A549 (cell line): ENCODE results near the gene SLC20A1. TPM values are rescaled to one million over a fixed set of nuclear protein-coding genes. Genes with fewer than 3 reads are reported as not detected.

Source experiments
- ATAC-seq, 2 experiments: fragments of 200-7000 bp in 1 of 2; fragments of >200 bp in 1 of 2; cut with Nextera tagmentation in 1 of 2; cut with Tn5 transposase in 1 of 2; 3 replicates each; pipeline versions ENCODE4 v1.8.0 to v1.9.1; 2018 to 2020; ENCODE audit warnings: mild to moderate bottlenecking in 1 of 2, moderate library complexity in 1 of 2
- CTCF ChIA-PET: fragments of 300-600 bp; sonication (Branson Sonifier 250); formaldehyde crosslinking; extraction: SDS; loops from one replicate; lab custom pipeline; 2021; ENCODE audit warnings: antibody characterized with exemption, inconsistent platforms; lab: Yijun Ruan, JAX
- POLR2A ChIA-PET: fragments of 350-600 bp; formaldehyde crosslinking; extraction: SDS; loops from one replicate; lab custom pipeline; 2021; ENCODE audit warnings: antibody characterized with exemption, inconsistent platforms; lab: Yijun Ruan, JAX
- DNase-seq, 2 experiments: peaks; one replicate each; pipeline versions ENCODE4 v3.0.0 to v3.0.0-alpha.2; 2011 to 2016; ENCODE audit warnings: low read depth in 1 of 2, low spot score in 1 of 2
- FAIRE-seq: peaks from 2 replicates; lab custom pipeline; 2011; peaks lifted over from hg19 to GRCh38; lab: Jason Lieb, UNC
- H3K27ac ChIP-seq, 2 experiments: fragments of >200 bp; sonication (Bioruptor Twin); formaldehyde crosslinking; 3 replicates each; pipeline ENCODE4 v1.5.1; 2016 to 2017
- H3K4me1 ChIP-seq: fragments of >200 bp; sonication (Bioruptor Twin); formaldehyde crosslinking; 3 replicates; pipeline ENCODE4 v1.6.1; 2016
- H3K4me2 ChIP-seq: fragments of >200 bp; sonication (Bioruptor Twin); formaldehyde crosslinking; 3 replicates; pipeline ENCODE4 v1.6.1; 2016
- H3K4me3 ChIP-seq: fragments of >200 bp; sonication (Bioruptor Twin); formaldehyde crosslinking; 3 replicates; pipeline ENCODE4 v1.5.1; 2016
- H3K9me3 ChIP-seq: fragments of >200 bp; sonication (Bioruptor Twin); formaldehyde crosslinking; 3 replicates; pipeline ENCODE4 v1.6.1; 2016
- CBX2 ChIP-seq: fragments of 200-600 bp; sonication (generic); IDR thresholded peaks from 2 replicates; pipeline ENCODE4 v1.6.1; 2016; ENCODE audit warnings: low read depth, mild to moderate bottlenecking, borderline replicate concordance
- CBX8 ChIP-seq: fragments of 200-600 bp; sonication (generic); IDR thresholded peaks from 2 replicates; pipeline ENCODE4 v1.6.1; 2016
- CEBPB ChIP-seq, 2 experiments: fragments of >200 bp in 1 of 2; sonication (Bioruptor Twin) in 1 of 2; formaldehyde crosslinking in 1 of 2; IDR thresholded peaks; 2 replicates each; pipeline ENCODE4 v1.6.1; 2012 to 2016
- EHF ChIP-seq: fragments of 250-450 bp; sonication (Bioruptor Pico); IDR thresholded peaks from 2 replicates; pipeline ENCODE4 v1.5.0; 2020; ENCODE audit warnings: mild to moderate bottlenecking
- EHMT2 ChIP-seq: fragments of 200-600 bp; sonication (generic); IDR thresholded peaks from 2 replicates; pipeline ENCODE4 v1.6.1; 2016; ENCODE audit warnings: antibody characterized with exemption, low read depth, mild to moderate bottlenecking, moderate library complexity
- ESRRA ChIP-seq: fragments of 150-350 bp; IDR thresholded peaks from 2 replicates; pipeline ENCODE4 v1.6.1; 2014; ENCODE audit warnings: mild to moderate bottlenecking, low read length, borderline replicate concordance
- FOSL2 ChIP-seq, 2 experiments: fragments of 450-650 bp in 1 of 2; fragments of >200 bp in 1 of 2; sonication (Bioruptor Twin) in 1 of 2; formaldehyde crosslinking; IDR thresholded peaks; 2 replicates each; pipeline versions ENCODE4 v1.5.0 to v1.6.1; 2016 to 2020; ENCODE audit warnings: mild to moderate bottlenecking in 1 of 2, moderate library complexity in 1 of 2
- HOXA7 ChIP-seq: fragments of 250-450 bp; sonication (Bioruptor Pico); IDR thresholded peaks from 2 replicates; pipeline ENCODE4 v1.5.0; 2020; ENCODE audit warnings: mild to moderate bottlenecking, moderate library complexity
- JUNB ChIP-seq: fragments of >200 bp; sonication (Bioruptor Twin); formaldehyde crosslinking; IDR thresholded peaks from 2 replicates; pipeline ENCODE4 v1.6.1; 2016
- MYC ChIP-seq: IDR thresholded peaks from 2 replicates; pipeline ENCODE4 v1.6.1; 2012; ENCODE audit warnings: mild to moderate bottlenecking, inconsistent platforms, low read length, improper control_type of control experiment, borderline replicate concordance
- PHF8 ChIP-seq: fragments of 200-600 bp; sonication (generic); IDR thresholded peaks from 2 replicates; pipeline ENCODE4 v1.6.1; 2016; ENCODE audit warnings: low read depth, mild to moderate bottlenecking, antibody characterized with exemption, moderate library complexity, borderline replicate concordance
- POLR2AphosphoS2 ChIP-seq: conservative IDR thresholded peaks from 2 replicates; pipeline ENCODE4 v1.6.1; 2012; ENCODE audit warnings: low read length, improper control_type of control experiment, inconsistent platforms
- SMC3 ChIP-seq: fragments of >200 bp; sonication (Bioruptor Twin); formaldehyde crosslinking; IDR thresholded peaks from 3 replicates; pipeline ENCODE4 v1.6.1; 2018; ENCODE audit warnings: inconsistent platforms
- TP53 ChIP-seq: fragments of 250-450 bp; sonication (Bioruptor Pico); IDR thresholded peaks from 2 replicates; pipeline ENCODE4 v1.5.0; 2021; ENCODE audit warnings: mild to moderate bottlenecking, moderate library complexity
- ZSCAN20 ChIP-seq: fragments of 250-450 bp; sonication (Bioruptor Pico); IDR thresholded peaks from 2 replicates; pipeline ENCODE4 v1.8.0; 2022; ENCODE audit warnings: mild to moderate bottlenecking, moderate library complexity
- WGBS: methylation state at CpG from one replicate; pipeline ENCODE4 v1.1.6; 2017; ENCODE audit errors: missing lambda C conversion rate; 5-methylcytosine and 5-hydroxymethylcytosine counted together
- polyA plus RNA-seq, 4 experiments: library from polyadenylated mRNA; depleted of rRNA in 3 of 4; stranded (reverse); fragments of >200 nt; fragmentation: RNase III in 1 of 4; extraction: RNeasy Plus Mini Kit Qiagen cat#74134 plus additional on column Dnase treatment in 1 of 4; gene quantifications; 2 replicates in 3 of 4; 3 replicates in 1 of 4; pipeline ENCODE4 v1.2.3, GENCODE V29; 2011 to 2017

SLC20A1 gene
- polyA plus RNA-seq, 2 of the 4 experiments (the other 2 are of a cell fraction), result 83.6 to 86.8 TPM

GRCh38 chr2:112634153-112634873 lies 11.4 kb upstream of the SLC20A1 start:
- no peak for FAIRE-seq
- Histone ChIP-seq H3K4me1 (peaks cover 35% of the 10 kb centered on the region), H3K9me3 (no peaks in the 10 kb centered on the region), H3K4me3 (no peak overlapping the region), H3K4me2 (no peak overlapping the region), H3K27ac (peak overlapping the region in 1 of 2 experiments; percentile 40; a peak in 2 of 6 replicates)
- POLR2A ChIA-PET, result interaction anchor here (2.2 kb wide), 1 partner anchor 11 kb away, joined by 7 read pairs; the partner anchor contains the start of gene SLC20A1
- no peak for DNase-seq
- no peak for ATAC-seq
- CTCF ChIA-PET, result interaction anchor here (0.6 to 16.6 kb wide), 7 partner anchors 8 to 450 kb away, joined by 5 to 343 read pairs (median 40); partner anchors contain the start of genes NT5DC4 and SLC20A1
- WGBS, result 86% methylated on average over 16 of the region's 16 CpGs
- TF ChIP-seq SMC3, result no peak
- TF ChIP-seq PHF8, result no peak
- TF ChIP-seq EHMT2, result no peak
- TF ChIP-seq HOXA7 (CRISPR knock-in tag), result no peak
- no peak for TF ChIP-seq ZSCAN20 (CRISPR knock-in tag)

GRCh38 chr2:112634874-112635157 lies 10.9 kb upstream of the SLC20A1 start:
- no peak overlapping the region for H3K4me2 ChIP-seq
- POLR2A ChIA-PET, result interaction anchor here (0.8 to 2.2 kb wide), 2 partner anchors 10 kb away, joined by 3 to 7 read pairs; partner anchors contain the start of gene SLC20A1
- H3K9me3 ChIP-seq, result no peaks in the 10 kb centered on the region
- no peak for TF ChIP-seq CBX2
- TF ChIP-seq CBX8, result no peak
- no peak for TF ChIP-seq MYC
- TF ChIP-seq POLR2AphosphoS2, result no peak
- no peak for FAIRE-seq
- peaks cover 30% of the 10 kb centered on the region for H3K4me1 ChIP-seq
- WGBS, result 85% methylated on average over 6 of the region's 6 CpGs
- DNase-seq, result no peak
- no peak overlapping the region for H3K4me3 ChIP-seq
- H3K27ac ChIP-seq, result peak overlapping the region in 1 of 2 experiments; percentile 40; a peak in 2 of 6 replicates
- CTCF ChIA-PET, result interaction anchor here (1.0 to 16.6 kb wide), 4 partner anchors 9 to 93 kb away, joined by 3 to 343 read pairs (median 121); partner anchors contain the start of genes NT5DC4 and SLC20A1
- no peak for ATAC-seq

- 81% methylated on average over 7 of the region's 7 CpGs for WGBS
- POLR2A ChIA-PET, result interaction anchor here (0.6 kb wide), 1 partner anchor 9 kb away, joined by 4 read pairs; no protein-coding TSS in a partner anchor
- Histone ChIP-seq H3K9me3 (no peaks in the 10 kb centered on the region), H3K4me1 (peaks cover 13% of the 10 kb centered on the region), H3K27ac (0 out of 6 replicates have a peak overlapping the region, but pooled peaks of 1 of the 2 experiments have one; percentile 0), H3K4me3 (no peak overlapping the region), H3K4me2 (no peak overlapping the region)
- ATAC-seq, result no peak
- no peak for DNase-seq
- TF ChIP-seq JUNB, result no peak
- TF ChIP-seq ESRRA, result no peak
- TF ChIP-seq EHF (CRISPR knock-in tag), result no peak
- TF ChIP-seq MYC, result no peak
- no peak for TF ChIP-seq TP53 (CRISPR knock-in tag)
- no peak for TF ChIP-seq PHF8
- no peak for TF ChIP-seq POLR2AphosphoS2
- CTCF ChIA-PET, result interaction anchor here (4.5 to 16.6 kb wide), 3 partner anchors 7 to 91 kb away, joined by 40 to 343 read pairs (median 202); partner anchors contain the start of genes NT5DC4 and SLC20A1
- FAIRE-seq, result no peak
Measured at GRCh38 chr2:112636605-112637288, 9.0 kb upstream of the SLC20A1 start.

- ATAC-seq (no peak), FAIRE-seq (no peak), DNase-seq (no peak)
- Histone ChIP-seq H3K4me1 (peaks cover 8% of the 10 kb centered on the region), H3K4me3 (no peak overlapping the region), H3K4me2 (no peak overlapping the region), H3K27ac (no peak overlapping the region), H3K9me3 (no peaks in the 10 kb centered on the region)
- WGBS, result 96% methylated on average over 4 of the region's 4 CpGs
- POLR2A ChIA-PET, result interaction anchor here (0.6 kb wide), 1 partner anchor 9 kb away, joined by 4 read pairs; no protein-coding TSS in a partner anchor
- CTCF ChIA-PET, result interaction anchor here (0.6 to 16.6 kb wide), 4 partner anchors 7 to 606 kb away, joined by 3 to 343 read pairs (median 121); partner anchors contain the start of genes NT5DC4 and SLC20A1
- TF ChIP-seq FOSL2 (IDR thresholded peaks at IDR 0.05), result no peak
- no peak for TF ChIP-seq FOSL2 (CRISPR knock-in tag; IDR thresholded peaks at IDR 0.05)
- TF ChIP-seq CEBPB (IDR thresholded peaks at IDR 0.05), result 0 out of 4 replicates have a peak, but pooled peaks of 1 of the 2 experiments have one; percentile 8
Measured at GRCh38 chr2:112637289-112637660, 8.5 kb upstream of the SLC20A1 start.
